GM18858 (cell line): ENCODE data around the gene EXOG.

Experiments
- ATAC-seq: cut with Tn5 transposase; IDR thresholded peaks from one replicate; pipeline ENCODE4 v1.9.1; 2021; ENCODE audit not compliant: unreplicated experiment

Gene EXOG, protein sequence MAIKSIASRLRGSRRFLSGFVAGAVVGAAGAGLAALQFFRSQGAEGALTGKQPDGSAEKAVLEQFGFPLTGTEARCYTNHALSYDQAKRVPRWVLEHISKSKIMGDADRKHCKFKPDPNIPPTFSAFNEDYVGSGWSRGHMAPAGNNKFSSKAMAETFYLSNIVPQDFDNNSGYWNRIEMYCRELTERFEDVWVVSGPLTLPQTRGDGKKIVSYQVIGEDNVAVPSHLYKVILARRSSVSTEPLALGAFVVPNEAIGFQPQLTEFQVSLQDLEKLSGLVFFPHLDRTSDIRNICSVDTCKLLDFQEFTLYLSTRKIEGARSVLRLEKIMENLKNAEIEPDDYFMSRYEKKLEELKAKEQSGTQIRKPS

DNA sequence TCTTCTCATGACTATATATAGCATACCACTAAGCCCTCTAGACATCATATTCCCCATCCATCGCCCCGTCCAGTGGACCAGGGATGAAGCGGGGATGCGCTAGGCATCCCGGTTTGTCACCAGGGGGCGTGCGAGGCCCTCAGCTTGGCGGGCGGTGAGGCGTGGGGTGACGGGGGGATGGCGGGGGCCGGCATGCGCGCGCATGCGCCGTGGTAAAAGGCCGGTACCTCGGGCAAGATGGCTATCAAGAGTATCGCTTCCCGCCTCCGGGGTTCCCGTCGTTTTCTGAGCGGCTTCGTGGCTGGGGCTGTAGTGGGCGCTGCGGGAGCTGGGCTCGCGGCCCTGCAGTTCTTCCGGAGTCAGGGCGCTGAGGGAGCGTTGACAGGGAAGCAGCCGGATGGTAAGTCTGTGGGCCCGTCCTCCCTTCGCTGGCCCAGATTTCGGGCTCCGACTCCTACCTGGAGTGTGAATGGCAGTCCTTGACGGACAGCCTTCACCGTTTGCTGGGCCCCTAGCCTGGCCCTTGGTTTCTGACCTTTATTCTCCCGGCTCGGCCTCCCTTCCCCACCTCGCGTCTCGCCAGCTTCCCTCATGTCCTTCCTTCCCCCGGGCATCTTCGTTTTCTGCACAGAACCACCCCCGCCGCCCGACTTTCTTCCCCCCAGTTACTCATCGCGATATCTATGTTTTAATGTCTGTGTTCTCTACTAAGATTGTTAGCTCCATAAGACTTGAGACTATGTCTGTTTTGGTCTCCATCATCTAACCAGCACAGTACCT lies at the start of gene EXOG:
Gene EXOG, plus strand, starts transcription at position 210 of the 780 bp plus-strand sequence. Its CDS starts 28 bp downstream, at position 238.
- ATAC-seq: peak; percentile 61

DNA sequence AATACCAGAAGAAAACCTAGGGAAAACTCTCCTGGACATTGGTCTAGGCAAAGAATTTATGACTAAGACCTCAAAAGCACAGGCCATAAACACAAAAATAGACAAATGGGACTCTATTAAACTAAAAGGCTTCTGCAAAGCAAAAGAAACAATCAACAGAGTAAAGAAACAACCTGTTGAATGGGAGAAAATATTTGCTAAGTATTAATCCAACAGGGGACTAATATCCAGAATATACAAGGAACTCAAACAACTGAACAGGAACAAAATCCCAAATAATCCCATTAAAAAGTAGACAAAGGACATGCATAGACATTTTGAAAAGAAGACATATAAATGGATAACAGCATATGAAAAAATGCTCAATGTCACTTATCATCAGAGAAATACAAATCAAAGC lies 49.3 kb upstream of the EXOG start:
- no peak for ATAC-seq

DNA sequence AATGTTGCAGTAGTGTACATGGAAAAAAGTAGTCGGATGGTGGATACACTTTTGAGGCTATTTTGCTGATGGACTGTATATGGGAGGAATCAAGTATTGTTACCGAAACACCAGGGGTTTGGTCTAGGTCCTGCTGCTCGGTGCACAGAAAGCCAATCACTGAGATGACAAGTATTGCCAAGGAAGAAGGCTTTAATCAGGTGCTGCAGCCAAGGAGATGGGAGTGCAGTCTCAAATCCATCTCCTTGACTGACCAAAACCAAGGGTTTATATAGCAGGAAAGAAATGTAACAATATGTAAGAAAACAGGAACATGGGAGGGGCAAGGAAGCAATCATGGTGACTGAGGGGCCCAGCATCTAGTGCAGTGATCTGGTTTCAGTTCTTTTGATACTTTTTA lies 45.3 kb upstream of the EXOG start:
- ATAC-seq: no peak

DNA sequence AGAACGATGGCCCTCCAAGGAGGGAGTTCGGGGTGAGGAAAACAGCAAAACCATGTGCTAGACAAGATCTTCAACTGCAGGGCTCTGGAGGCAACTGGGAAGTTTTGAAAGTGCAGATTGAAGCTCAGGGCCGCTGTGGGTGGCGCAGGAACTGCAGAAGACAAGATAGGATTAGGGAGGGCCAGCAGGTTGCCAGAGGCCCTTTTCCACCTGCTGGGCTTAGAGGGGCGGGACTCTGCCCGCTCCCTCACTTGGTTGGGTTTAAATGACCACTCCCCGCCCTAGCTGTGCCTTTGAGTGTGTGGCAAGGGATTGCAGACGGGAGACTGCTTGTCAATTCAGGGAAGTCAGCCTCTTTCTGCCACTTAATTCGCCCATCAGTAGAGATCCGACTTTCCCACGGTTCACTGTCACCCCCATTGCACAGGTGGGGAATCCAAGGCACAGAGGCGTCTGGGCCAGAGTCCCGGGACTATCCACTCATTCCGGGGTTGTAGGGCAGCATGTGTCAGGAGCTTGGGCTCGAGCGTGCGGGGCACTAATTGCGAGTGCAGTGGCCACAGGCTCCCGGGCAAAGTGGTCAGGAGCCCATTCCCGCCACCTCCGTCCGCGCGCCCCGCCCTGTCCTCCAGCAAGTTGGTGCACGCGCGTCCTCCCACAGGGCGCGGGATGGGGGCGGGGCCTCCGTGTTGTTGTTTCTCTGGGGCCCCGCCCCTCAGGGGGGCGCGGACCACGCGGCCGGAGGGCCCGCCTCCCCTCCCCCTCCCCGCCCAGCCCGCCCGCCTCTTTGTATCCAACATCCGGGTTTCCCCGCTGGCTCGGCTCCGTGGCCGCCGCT lies 42.8 kb upstream of the EXOG start, which contains the start of gene ACVR2B:
Gene ACVR2B, plus strand, starts transcription at position 816 of the 838 bp plus-strand sequence. CDS start 433 bp downstream, outside the sequence.
- ATAC-seq: peak; percentile 39

DNA sequence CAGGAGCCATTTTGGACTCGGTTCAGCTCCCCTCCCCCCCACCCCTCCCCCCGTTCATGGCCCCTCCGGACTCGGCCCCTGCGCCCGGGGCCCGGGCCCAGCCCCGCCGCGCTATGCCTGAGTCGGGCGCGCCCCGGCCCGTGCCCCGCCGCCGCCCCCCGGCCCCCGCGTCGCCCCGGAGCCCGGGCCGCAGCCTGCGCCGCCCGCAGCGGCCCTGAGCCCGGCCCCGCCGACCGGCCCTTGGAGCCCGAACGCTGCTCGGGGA lies 42.3 kb upstream of the EXOG start:
- ATAC-seq: no peak

DNA sequence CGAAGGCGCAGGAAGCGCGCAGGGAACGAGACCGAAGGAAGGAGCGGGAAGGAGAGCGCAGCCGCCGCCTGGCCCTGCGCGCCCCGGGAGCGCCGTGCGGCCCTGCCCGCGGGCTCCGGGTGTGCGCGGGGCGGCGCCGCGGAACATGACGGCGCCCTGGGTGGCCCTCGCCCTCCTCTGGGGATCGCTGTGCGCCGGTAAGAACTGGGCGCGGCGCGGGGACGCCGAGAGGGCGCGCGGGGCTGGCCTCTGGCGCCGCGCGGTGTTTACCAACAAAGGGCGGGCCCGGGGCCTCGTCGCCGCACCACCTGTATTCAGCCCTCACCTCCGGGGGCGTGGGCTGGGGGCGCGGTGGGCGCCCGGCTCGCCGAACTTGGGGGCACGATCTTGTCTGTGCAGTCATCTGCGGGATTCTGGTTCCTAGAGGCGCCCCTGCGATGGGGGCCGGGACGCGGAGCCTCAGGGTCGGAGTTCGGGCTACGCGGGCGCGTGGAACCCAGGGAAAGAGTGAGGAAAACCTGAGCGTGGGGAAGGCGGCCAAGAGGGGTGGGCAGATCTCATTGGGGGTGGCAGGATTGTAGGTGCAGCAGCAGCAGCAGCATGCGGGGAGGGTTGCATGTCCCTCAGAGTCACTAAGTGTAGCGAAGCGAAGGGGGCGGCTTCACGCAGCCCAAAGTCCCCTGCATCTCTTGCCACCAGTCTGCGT lies 41.8 kb upstream of the EXOG start:
- ATAC-seq: peak; percentile 31

DNA sequence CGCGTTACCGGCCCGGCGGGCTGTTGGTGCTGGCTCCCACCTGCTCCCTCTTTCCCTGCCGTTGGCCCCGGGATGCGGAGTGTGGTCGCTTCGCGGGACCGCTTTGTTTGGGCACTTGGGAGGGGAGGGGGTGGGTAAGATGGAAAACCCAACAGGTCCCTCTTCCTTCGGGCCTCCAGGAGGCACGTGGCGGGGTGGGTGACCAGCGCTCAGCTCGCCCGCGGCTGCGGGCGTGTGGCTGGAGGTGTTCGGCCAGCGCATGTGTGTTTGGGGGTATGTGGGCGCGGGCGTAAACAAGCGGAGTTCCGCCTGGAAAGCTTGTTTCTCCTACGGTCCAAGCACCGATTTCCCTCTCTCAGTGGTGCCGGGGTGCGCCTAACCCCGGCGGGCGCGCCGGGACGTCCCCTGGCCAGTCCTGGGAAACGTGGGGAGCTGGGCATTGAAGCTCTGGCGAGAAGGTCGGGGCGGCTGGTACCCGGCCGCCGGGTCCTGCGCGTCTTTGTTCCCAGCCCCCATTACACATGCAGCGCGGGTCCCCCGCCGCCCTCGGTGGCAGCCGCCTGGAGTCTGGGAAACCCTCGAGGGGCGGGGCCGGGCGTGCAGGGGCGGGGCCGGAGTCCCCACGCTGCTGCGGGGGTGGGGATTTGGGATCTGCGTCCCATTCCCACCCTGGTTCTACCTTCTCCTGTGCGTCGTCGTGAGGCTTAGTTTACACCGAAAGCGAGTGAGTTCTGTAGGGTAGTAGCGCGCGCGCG lies 41.1 kb upstream of the EXOG start:
- ATAC-seq: no peak

DNA sequence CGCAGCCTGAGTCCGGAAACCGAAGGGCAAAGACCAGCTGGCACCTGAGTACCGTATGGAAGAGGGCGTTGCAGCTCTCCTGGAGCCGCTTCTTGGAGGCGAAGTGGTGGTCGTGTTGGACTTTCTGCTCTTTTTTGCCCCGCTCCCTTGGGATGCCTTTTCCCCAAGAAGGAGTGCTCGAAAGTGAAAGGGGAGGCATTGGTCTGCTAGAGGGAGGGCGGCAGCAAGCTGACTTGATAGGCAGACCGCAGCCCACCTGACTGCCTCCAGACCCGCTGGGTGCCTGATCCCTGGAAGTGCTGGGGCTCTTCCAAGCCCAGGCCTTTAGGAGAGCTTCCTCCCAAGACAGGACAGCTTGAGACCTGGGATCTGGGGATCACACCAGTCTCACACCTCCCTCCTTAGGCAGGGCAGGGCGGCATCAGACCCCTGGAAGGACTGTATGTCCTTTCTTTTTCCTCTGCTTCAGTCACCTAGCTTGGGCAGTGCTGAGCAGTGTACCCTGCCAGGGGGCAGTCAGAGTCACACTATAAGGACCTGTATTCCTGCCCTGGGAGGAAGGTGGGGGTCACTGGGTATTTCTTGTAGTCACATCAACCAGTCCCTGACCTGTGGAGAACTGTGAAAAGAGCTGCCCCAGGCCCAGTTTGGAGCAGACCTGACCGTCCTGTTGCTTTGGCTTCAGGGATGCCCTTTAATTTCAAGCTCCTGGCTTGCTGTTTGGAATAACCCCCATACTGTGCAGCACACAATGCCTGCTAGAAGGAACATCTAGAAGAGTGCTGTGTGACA lies 40.3 kb upstream of the EXOG start:
- no peak for ATAC-seq

DNA sequence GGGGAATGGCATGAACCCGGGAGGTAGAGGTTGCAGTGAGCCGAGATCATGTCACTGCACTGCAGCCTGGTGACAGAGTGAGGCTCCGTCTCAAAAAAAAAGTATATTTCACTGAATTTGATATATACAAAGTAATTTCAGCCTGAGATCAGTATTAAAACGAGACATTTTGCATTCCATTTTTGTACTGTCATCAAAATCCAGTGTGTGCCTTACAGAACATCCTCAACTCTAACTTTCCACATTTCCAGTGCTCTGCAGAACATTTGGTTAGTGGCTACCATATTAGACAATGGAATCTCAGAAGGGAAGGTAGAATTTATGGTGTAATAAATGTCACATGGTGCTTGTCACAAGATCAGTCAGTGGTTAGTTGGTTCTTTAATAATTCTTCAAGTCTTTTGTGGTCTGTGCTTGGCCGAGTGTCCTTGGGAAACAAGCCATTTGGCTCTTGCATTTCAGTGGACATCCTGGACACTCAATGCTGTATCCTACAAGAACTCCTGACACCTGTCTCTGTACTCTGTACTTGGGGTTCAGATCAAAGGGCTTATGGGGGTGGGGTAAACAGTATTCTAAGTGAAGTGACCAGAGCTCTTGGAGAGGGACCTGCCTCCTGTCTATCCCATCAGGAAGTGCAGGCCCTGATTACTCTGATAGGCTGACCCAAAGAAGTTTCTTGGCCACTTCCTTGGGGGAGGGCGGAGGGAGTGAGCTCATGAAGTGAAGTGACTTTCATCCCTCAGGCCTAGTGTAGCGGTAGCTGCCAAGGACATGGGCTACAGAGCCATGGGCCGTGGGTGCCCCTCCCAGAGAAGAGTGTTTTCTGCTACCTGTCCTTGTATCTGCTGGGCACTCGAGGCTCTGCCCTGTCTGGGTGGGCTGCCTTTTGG lies 38.8 kb upstream of the EXOG start:
- ATAC-seq: no peak

DNA sequence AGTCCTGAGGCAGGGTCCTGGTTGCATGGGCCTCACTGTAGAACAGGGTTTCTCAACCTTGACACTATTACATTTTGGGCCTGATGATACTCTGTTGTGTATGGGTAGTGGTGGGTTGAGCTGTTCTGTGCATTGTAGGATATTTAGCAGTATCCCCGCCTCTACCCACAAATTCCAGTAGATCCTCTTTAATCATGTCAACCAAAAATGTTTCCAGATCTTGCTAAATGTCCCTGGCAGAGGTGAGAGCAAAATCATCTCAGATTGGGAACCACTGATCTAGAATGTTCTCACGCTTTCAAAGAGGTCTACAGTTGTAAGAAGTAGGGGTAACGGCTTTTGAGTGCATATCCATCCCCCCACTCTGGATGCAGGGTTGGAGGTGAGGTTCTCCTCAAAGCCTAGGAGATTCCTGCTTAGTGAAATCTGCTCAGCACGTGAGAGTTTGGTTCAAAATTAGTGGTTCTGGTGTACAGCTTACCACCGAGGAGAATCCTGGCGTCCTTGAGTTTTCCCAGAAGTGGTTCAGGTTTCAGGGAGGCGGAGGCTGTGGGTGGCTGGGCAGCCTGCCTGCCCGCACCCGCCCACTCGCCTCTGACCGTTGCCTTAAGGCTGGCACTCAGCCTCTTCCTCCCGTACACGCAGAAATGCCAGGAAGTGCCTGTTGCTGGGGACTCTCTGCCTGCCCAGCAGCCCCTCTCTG lies 37.2 kb upstream of the EXOG start:
- ATAC-seq: no peak

DNA sequence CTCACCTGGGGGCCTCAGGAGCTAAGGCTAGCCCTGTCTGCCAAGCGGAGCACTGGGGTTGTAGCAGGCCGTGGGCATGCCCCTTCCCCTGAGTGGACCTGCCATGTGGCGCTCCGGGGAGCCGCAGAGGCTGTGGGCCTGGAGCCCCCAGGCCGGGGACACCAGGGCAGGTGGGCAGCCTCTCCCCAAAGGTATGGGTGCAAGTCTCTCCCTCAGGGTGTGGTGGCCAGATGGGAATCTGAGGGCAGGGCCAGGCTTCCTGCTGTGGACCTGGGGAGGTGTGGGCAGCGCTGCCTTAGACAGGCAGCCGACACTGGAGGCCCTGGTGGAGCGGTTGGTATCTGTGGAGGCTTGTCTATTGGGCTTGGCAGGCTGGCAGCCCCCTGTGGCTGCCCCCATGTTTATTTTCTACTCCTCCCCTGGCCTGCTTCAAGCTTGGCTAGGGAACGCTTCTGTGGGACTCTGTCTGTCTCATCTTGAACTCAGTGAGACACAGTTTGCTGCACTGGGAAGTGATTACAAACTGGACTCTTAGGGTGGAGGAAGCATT lies 36.6 kb upstream of the EXOG start:
- ATAC-seq: no peak

DNA sequence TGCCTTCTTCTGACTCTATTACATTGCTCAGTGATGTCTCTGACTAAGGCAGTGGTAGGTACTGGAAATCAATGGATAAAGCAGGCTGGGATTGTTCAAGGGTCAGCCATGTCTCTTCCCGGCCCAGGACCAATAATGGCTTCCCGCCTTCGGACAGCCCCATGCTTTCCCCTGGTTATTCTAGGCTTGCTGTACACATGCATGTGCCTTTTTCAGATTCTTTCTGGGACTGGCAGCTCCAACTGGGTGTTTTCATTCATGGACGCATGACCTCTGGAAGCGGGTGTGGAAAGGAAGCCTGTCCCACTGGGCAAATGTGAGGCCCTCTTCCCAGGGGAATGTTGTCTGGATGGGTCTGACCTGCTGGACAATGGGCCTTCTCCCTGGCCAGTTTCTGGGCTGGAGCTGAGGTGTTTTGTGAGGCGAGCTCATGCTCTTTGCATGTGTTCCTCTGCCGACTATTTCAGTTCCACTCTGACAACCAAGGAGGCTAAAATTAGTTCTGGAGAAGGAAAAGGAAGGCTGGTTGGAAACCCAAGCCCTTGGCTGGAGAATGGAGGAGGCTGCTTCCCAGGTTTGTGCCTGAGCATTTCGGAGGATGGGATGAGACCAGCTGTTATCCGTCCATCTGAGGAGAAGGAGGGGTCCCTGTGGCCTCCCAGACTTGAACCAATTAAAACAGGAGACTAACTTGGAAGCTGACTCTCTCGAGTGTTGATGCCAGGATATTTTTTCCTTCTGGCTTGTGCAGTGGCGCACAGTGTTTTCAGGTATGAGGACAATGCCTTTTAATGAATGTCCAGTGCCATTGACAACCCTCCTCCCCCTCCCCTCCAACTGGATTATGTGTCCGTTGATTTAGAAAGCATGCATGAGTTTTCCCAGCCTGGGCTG lies 35.5 kb upstream of the EXOG start:
- ATAC-seq: no peak

DNA sequence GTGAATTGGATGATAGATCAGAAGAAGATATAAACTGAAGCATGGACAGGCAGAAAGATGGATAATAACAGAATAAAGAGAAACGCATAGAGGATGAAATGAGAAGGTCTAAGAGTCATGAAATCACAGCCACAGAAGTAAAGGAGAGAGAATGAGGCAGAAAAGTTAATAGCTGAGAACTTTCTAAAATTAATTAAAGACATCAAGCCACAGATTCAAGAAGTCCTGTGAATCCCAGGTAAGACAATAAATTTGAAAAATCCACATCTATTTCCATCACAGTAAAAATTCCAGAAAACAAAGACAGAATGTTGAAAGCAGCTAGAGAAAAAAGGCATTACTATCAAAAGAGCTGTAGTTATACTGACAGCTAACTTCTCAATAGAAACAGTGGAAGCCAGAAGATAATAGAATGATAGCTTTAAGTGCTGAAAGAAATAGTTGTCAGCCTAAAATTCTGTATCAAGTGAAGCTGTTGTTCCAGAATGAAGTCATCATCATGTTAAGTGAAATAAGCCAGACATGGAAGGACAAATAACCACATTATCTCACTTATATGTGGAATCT lies 30.5 kb upstream of the EXOG start:
- no peak for ATAC-seq

DNA sequence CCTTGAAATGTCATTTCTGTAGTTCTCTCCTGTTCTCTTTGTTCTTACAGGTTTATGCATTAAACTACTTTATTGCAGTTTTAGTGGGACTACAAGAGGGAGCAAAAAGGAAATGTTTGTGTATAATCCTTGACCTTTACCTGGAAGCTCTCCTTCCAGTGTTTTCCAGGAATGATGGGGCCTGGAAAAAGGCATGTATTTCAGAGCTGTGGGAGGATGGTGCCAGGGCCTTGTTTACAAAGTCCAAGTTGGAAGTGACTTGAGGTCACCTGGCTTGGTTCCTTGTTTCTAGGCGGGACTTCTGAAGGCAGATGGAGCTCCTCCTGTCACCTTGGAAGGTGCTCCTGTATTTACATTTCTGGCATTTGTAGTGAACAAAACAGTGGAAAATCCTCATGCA lies 27.4 kb upstream of the EXOG start:
- ATAC-seq: no peak

DNA sequence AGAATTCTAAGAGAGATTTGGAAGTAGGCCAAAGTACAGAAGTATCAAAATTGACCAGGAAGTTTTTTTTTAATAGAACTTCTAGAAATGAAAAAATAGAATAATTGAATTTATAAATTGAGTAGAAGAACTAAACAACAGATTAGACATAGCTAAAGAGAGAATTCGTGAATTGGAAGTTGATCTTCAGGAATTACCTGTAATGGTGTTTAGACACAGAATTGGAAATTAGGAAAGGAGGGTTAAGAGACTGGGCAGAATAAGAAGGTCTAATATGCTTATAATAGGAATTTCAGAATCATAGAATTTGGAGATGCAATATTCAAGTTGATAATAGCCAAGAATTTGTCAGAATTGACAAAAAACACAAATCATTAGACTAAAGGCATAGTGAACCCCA lies 26.3 kb upstream of the EXOG start:
- ATAC-seq: no peak

DNA sequence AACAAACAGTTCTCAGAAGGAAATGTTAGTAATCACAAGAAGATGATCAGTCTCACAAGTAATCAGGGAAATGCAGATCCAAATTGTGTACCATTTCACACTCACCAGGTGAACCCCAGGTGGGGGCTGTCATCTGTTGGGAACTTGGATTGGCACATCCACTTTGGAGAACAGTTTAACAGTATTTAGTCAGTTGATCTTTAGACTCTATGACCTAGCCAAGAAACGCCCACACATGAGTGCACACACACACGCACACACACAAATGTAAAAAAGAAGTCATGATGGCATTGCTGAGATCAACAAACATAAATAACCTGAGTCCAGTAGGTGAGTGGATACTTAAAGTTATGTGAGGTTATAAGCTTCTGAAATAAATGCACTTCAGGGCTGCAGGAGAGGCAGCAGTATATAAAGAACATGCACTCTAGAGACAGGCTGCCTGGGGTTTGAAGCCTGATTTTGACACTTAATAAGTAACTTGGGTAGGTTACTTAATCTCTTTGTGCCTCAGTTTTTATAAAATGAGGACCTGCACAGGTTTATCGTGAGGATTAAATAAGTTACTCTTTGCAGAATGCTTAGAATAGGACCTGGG lies 24.8 kb upstream of the EXOG start:
- ATAC-seq: no peak
